Naive thymus-derived CD4-positive, alpha-beta T cell (primary cell): Measurements from ENCODE around the gene DNER. TPM values are rescaled to one million over a fixed set of nuclear protein-coding genes. Genes with fewer than 3 reads are reported as not detected.

ENCODE experiments used
- ATAC-seq: fragments of 150-1000 bp; cut with Tn5 transposase; 2 replicates; pipeline ENCODE4 v1.10.0; 2021; ENCODE audit warnings: mild to moderate bottlenecking, moderate library complexity
- CTCF ChIA-PET: fragments of 350-600 bp; sonication (Branson Sonifier 250); formaldehyde crosslinking; loops from one replicate; lab custom pipeline; 2021; ENCODE audit warnings: antibody characterized with exemption; lab: Charles Lee
- POLR2A ChIA-PET: fragments of 350-600 bp; sonication (Branson Sonifier 250); formaldehyde crosslinking; loops from one replicate; lab custom pipeline; 2021; ENCODE audit warnings: antibody characterized with exemption, inconsistent platforms; lab: Charles Lee
- DNase-seq, 9 donors: peaks; one replicate each; pipeline versions ENCODE4 v3.0.0 to v3.0.0-alpha.2; 2020 to 2022; ENCODE audit warnings: mixed read lengths in 1 of 9
- H3K27ac ChIP-seq: one replicate; pipeline ENCODE4 v1.7.0; 2013; ENCODE audit warnings: mild to moderate bottlenecking, low read depth, low read length, moderate library complexity
- H3K27me3 ChIP-seq, 2 donors: one replicate each; pipeline ENCODE4 v1.7.0; 2013; ENCODE audit warnings: low read length in 2 of 2, mild to moderate bottlenecking in 2 of 2, moderate library complexity in 2 of 2; ENCODE audit not compliant: control insufficient read depth in 2 of 2, insufficient read depth in 2 of 2
- H3K36me3 ChIP-seq, 3 experiments: 1 replicate in 2 of 3; 2 replicates in 1 of 3; pipeline ENCODE4 v1.7.0; 2013; ENCODE audit warnings: low read length in 3 of 3, mild to moderate bottlenecking in 3 of 3, moderate library complexity in 1 of 3; ENCODE audit not compliant: insufficient read depth in 3 of 3, control insufficient read depth in 2 of 3
- H3K4me1 ChIP-seq, 2 donors: one replicate each; pipeline ENCODE4 v1.7.0; 2013; ENCODE audit warnings: low read length in 2 of 2, mild to moderate bottlenecking in 2 of 2, moderate library complexity in 1 of 2; ENCODE audit not compliant: control insufficient read depth in 2 of 2, insufficient read depth in 2 of 2
- H3K4me3 ChIP-seq: 2 replicates; pipeline ENCODE4 v1.7.0; 2013; ENCODE audit warnings: mild to moderate bottlenecking, low read length
- H3K9me3 ChIP-seq, 3 experiments: 1 replicate in 2 of 3; 2 replicates in 1 of 3; pipeline ENCODE4 v1.7.0; 2013; ENCODE audit warnings: low read length in 3 of 3; ENCODE audit not compliant: control insufficient read depth in 2 of 3
- H3K27ac Mint-ChIP-seq, 9 donors: one replicate each; pipeline ENCODE4 v1.8.0; 2020 to 2022; ENCODE audit warnings: mixed read lengths in 9 of 9, mild to moderate bottlenecking in 8 of 9, moderate library complexity in 5 of 9, inconsistent platforms in 2 of 9
- H3K27me3 Mint-ChIP-seq, 5 donors: one replicate each; pipeline ENCODE4 v1.8.0; 2021 to 2022; ENCODE audit warnings: mixed read lengths in 5 of 5, mild to moderate bottlenecking in 1 of 5
- H3K36me3 Mint-ChIP-seq, 5 donors: one replicate each; pipeline ENCODE4 v1.8.0; 2020 to 2022; ENCODE audit warnings: mixed read lengths in 5 of 5, mild to moderate bottlenecking in 3 of 5, inconsistent platforms in 1 of 5
- H3K4me1 Mint-ChIP-seq, 7 donors: one replicate each; pipeline ENCODE4 v1.8.0; 2020 to 2022; ENCODE audit warnings: mixed read lengths in 7 of 7, mild to moderate bottlenecking in 3 of 7, inconsistent platforms in 1 of 7
- H3K4me3 Mint-ChIP-seq, 10 donors: one replicate each; pipeline ENCODE4 v1.8.0; 2020 to 2022; ENCODE audit warnings: mild to moderate bottlenecking in 10 of 10, mixed read lengths in 10 of 10, moderate library complexity in 6 of 10, inconsistent platforms in 2 of 10
- H3K9me3 Mint-ChIP-seq, 11 donors: one replicate each; pipeline ENCODE4 v1.8.0; 2020 to 2022; ENCODE audit warnings: mixed read lengths in 11 of 11, mild to moderate bottlenecking in 4 of 11, inconsistent platforms in 1 of 11, moderate library complexity in 1 of 11
- intact Hi-C, 2 donors: fragments of 100-400 bp; cut with micrococcal nuclease; formaldehyde crosslinking; loops; one replicate each; pipeline ENCODE4 v1.15.1; 2023
- polyA plus RNA-seq, 2 donors: library from polyadenylated mRNA; unstranded; fragments of 300-500 nt; fragmentation: Illumina TruSeq; gene quantifications; one replicate each; pipeline ENCODE4 v1.2.3, GENCODE V29; 2021
- total RNA-seq, 6 experiments: library from RNA in 5 of 6; stranded (reverse) in 5 of 6; gene quantifications; 1 replicate in 5 of 6; 2 replicates in 1 of 6; pipeline ENCODE4 v1.2.3 and lab custom pipeline; 2021 to 2026

Gene DNER
- total and polyA plus RNA-seq, 7 experiments from 2014 or later, result not detected

DNA sequence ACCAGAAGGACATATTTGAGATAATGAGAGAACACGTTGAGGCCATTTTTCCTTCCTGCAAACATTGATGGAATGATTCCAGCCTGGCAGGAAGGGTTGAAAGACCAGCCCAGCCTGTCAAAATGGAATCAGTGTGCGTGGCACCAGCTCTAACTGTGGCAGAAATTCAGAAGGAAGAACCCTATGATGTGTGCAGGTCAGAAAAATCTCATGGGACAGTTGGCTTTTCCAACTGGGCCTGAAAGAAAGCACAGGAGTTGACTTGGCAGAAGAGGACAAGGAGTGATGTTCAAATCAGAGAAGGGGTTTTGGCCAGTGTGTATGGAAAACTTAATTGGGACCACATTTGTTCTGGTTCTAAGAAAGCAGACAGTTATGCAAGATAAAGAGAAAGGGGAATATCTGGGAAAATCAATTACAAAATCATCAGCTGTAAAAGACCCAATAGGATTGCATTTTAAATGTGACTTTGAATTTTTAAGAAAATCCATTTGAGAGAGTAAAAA is 250.5 kb downstream of the DNER start:
- Histone ChIP-seq H3K4me3 (no peak overlapping the region), H3K9me3 (no peaks in the 10 kb centered on the region), H3K36me3 (no peaks in the 10 kb centered on the region), H3K27me3 (no peaks in the 10 kb centered on the region), H3K4me1 (no peaks in the 10 kb centered on the region), H3K27ac (no peak overlapping the region)
- intact Hi-C loops, result no loop called here
- DNase-seq (no peak), ATAC-seq (no peak)
- Mint-ChIP-seq H3K27me3 (peaks cover 0 to 12% (median 6%) of the 10 kb centered on the region in 5 donors), H3K36me3 (no peaks in the 10 kb centered on the region), H3K9me3 (peaks cover 0 to 13% (median 2%) of the 10 kb centered on the region in 11 donors), H3K27ac (no peak overlapping the region), H3K4me3 (no peak overlapping the region), H3K4me1 (no peaks in the 10 kb centered on the region)
- CTCF ChIA-PET, result no interaction called here
- POLR2A ChIA-PET, result no interaction called here

DNA sequence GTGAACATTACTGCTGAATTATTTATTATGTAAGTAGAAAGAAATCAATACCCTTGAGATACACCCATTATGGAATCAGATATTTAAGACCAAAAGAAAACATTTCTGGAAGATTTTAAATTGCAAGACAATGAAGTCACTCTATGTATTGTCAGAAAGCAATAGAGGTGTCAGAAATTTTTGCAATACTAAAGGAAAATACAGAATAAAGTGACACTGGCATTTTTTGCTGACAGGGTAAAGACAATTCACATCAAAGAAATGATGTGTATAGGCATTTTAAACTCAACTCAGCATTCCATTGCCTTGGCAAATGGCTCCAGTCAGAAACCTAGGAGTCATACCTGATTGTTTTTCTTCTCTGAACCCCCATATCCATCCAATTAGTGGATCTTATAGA is 252.2 kb downstream of the DNER start:
- no peak for ATAC-seq

DNA sequence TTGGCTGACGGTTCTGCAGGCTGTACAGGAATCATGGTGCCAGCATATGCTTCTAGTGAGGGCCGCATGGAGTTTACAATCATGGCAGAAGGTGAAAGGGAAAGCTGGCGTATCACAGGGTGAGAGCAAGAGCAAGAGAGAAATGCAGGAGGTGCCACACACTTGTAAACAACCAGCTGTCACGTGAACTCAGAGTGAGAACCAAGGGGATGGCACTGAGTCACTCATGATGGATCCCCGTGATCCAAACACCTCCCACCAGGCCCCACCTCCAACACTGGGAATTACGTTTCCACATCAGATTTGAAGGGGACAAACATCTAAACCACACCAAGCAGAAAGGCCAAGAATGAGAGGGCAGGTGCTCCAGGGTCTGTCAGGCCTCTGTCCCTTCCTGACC is 258.3 kb downstream of the DNER start:
- no peaks in the 10 kb centered on the region for H3K27me3 ChIP-seq
- no peaks in the 10 kb centered on the region for H3K4me1 ChIP-seq
- Mint-ChIP-seq H3K27me3 (peaks cover 0 to 29% (median 25%) of the 10 kb centered on the region in 5 donors), H3K9me3 (peaks cover 0 to 7% (median 0%) of the 10 kb centered on the region in 11 donors), H3K27ac (no peak overlapping the region), H3K4me3 (no peak overlapping the region), H3K4me1 (no peaks in the 10 kb centered on the region), H3K36me3 (no peaks in the 10 kb centered on the region)
- ChIA-PET CTCF (no interaction called here), POLR2A (no interaction called here)
- H3K4me3 ChIP-seq, result no peak overlapping the region
- DNase-seq, result no peak
- no peak overlapping the region for H3K27ac ChIP-seq
- intact Hi-C loops, result no loop called here
- H3K9me3 ChIP-seq, result no peaks in the 10 kb centered on the region
- H3K36me3 ChIP-seq, result no peaks in the 10 kb centered on the region
- ATAC-seq, result no peak

More for the DNA sequence above, 252.2 kb downstream of the DNER start:
- Mint-ChIP-seq H3K4me1 (no peaks in the 10 kb centered on the region), H3K9me3 (peaks cover 0 to 13% (median 2%) of the 10 kb centered on the region in 11 donors), H3K4me3 (no peak overlapping the region), H3K27me3 (peaks cover 0 to 20% (median 10%) of the 10 kb centered on the region in 5 donors), H3K36me3 (no peaks in the 10 kb centered on the region), H3K27ac (no peak overlapping the region)
- no peak overlapping the region for H3K27ac ChIP-seq
- no peaks in the 10 kb centered on the region for H3K27me3 ChIP-seq
- intact Hi-C loops, result no loop called here
- no peak overlapping the region for H3K4me3 ChIP-seq
- POLR2A ChIA-PET, result no interaction called here
- CTCF ChIA-PET, result no interaction called here
- no peaks in the 10 kb centered on the region for H3K36me3 ChIP-seq
- DNase-seq, result no peak
- no peaks in the 10 kb centered on the region for H3K9me3 ChIP-seq
- H3K4me1 ChIP-seq, result no peaks in the 10 kb centered on the region

DNA sequence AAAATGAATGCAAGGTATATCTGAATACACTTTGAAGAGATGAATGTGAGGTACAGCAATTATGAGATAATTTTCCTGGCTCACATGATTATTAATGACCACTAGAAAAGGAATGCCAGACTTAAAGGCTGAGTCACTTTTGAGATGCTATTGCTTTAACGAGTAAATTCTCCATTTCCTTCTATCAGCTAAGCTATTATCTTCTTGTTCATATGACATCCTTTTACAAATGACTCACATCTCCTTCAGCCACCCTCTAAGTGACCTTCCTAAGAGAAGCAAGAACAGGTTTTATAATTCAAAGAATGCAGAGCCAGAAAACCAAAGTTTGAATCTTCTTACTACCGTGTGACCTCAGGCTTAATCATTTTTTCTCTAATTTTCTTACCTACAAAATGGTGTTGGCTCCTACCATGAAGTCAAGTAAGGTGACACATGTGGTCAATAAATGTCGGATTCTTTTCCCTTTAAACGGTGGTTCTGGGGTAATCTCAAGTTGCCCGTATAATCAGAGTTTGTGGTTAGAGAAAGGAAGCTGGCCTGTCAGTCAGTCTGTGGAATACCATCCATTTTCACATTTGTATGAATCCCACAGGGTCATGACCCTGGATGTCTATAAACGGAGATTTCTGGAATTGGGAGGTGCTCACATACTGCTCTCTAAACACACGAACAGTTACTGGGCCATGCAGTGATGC is 259.3 kb downstream of the DNER start:
- Mint-ChIP-seq H3K9me3 (peaks cover 0 to 7% (median 0%) of the 10 kb centered on the region in 11 donors), H3K27me3 (peaks cover 0 to 29% (median 25%) of the 10 kb centered on the region in 5 donors), H3K4me3 (no peak overlapping the region), H3K4me1 (no peaks in the 10 kb centered on the region), H3K36me3 (no peaks in the 10 kb centered on the region), H3K27ac (no peak overlapping the region)
- H3K4me3 ChIP-seq, result no peak overlapping the region
- no peak overlapping the region for H3K27ac ChIP-seq
- no peak for ATAC-seq
- no peaks in the 10 kb centered on the region for H3K27me3 ChIP-seq
- POLR2A ChIA-PET, result interaction anchor here (0.7 kb wide), 1 partner anchor 37 kb away, joined by 3 read pairs; no protein-coding TSS in a partner anchor
- no peaks in the 10 kb centered on the region for H3K9me3 ChIP-seq
- intact Hi-C loops, result no loop called here
- H3K36me3 ChIP-seq, result no peaks in the 10 kb centered on the region
- CTCF ChIA-PET, result no interaction called here
- no peak for DNase-seq
- H3K4me1 ChIP-seq, result no peaks in the 10 kb centered on the region

DNA sequence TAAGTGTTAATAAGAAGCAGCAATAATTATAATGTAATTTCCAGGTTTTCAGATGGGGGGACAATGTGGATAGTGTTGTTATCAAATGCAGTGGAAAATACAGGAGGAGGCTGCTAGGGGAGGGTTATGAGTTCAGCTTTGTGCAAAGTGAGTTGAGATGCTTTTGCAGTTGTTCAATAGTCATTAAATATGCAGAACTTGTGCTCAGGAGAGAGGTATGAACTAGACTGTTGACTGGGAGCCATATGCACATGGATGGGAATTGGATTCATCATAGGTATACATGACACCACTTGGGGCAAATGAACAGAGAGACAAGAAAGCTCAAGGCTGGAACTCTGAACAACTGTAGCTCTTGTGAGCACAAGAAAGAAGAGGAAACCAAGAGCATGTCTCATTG is 261.1 kb downstream of the DNER start:
- no peak for DNase-seq
- H3K4me3 Mint-ChIP-seq, result no peak overlapping the region
- H3K4me3 ChIP-seq, result no peak overlapping the region

DNA sequence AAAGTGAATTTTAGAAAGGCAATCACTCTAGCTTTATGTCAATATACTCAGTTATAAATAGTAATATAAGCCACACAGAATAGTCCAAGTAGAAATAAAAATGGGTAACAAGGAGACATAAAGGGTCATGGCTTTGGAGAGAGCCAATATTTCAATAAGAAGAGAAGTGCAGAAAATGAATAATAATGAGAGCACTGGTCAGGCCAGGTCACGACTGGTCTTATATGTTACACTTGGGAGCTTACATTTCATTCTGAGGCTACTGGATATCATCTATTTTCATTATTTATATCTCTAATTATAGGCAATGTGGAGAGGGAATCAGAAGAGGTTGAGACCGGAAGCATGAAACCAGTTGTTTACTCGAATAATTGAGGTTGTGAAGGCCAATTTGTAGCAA is 262.5 kb downstream of the DNER start:
- no peak overlapping the region for H3K27ac ChIP-seq
- H3K4me3 ChIP-seq, result no peak overlapping the region
- H3K4me1 ChIP-seq, result no peaks in the 10 kb centered on the region
- H3K36me3 Mint-ChIP-seq, result no peaks in the 10 kb centered on the region
- intact Hi-C loops, result no loop called here
- ChIA-PET CTCF (no interaction called here), POLR2A (no interaction called here)
- H3K27me3 Mint-ChIP-seq, result peaks cover 0 to 21% (median 19%) of the 10 kb centered on the region in 5 donors
- DNase-seq (no peak), ATAC-seq (no peak)
- peaks cover 0 to 2% (median 0%) of the 10 kb centered on the region in 7 donors for H3K4me1 Mint-ChIP-seq
- no peaks in the 10 kb centered on the region for H3K27me3 ChIP-seq
- no peaks in the 10 kb centered on the region for H3K36me3 ChIP-seq
- no peaks in the 10 kb centered on the region for H3K9me3 ChIP-seq
- no peak overlapping the region for H3K4me3 Mint-ChIP-seq
- no peak overlapping the region for H3K27ac Mint-ChIP-seq
- H3K9me3 Mint-ChIP-seq, result peaks cover 0 to 7% (median 0%) of the 10 kb centered on the region in 11 donors

More for the DNA sequence above, 261.1 kb downstream of the DNER start:
- no peaks in the 10 kb centered on the region for H3K27me3 ChIP-seq
- ATAC-seq, result no peak
- H3K27ac Mint-ChIP-seq, result no peak overlapping the region
- H3K36me3 Mint-ChIP-seq, result no peaks in the 10 kb centered on the region
- H3K36me3 ChIP-seq, result no peaks in the 10 kb centered on the region
- ChIA-PET CTCF (interaction anchor here (0.6 kb wide), 1 partner anchor 17 kb away, joined by 3 read pairs; no protein-coding TSS in a partner anchor), POLR2A (no interaction called here)
- H3K27me3 Mint-ChIP-seq, result peaks cover 0 to 29% (median 25%) of the 10 kb centered on the region in 5 donors
- no peaks in the 10 kb centered on the region for H3K9me3 ChIP-seq
- intact Hi-C loops, result no loop called here
- H3K27ac ChIP-seq, result no peak overlapping the region
- H3K9me3 Mint-ChIP-seq, result peaks cover 0 to 7% (median 0%) of the 10 kb centered on the region in 11 donors
- H3K4me1 Mint-ChIP-seq, result no peaks in the 10 kb centered on the region
- no peaks in the 10 kb centered on the region for H3K4me1 ChIP-seq

DNA sequence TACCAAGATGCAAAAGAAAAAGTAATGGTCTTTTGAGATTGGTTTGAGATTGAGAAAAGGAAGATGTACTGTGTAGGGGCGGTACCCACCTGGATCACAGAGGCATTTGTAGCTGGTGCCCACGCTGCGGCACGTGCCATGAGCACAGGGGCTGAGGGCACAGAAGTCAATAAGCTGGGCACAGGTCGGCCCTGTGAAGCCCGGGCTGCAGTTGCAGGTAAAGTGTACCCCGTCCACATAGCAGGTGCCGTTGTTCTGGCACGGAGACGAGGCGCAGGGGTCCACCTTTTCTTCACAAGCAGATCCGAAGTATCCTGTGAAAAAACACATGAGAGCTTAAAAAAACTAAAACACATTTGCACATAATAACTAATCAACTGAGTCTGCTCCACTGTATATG is 267.1 kb downstream of the DNER start:
- no peaks in the 10 kb centered on the region for H3K27me3 ChIP-seq
- POLR2A ChIA-PET, result no interaction called here
- no peaks in the 10 kb centered on the region for H3K4me1 ChIP-seq
- Mint-ChIP-seq H3K27ac (no peak overlapping the region), H3K9me3 (peaks cover 0 to 3% (median 0%) of the 10 kb centered on the region in 11 donors), H3K4me1 (peaks cover 0 to 2% (median 0%) of the 10 kb centered on the region in 7 donors), H3K27me3 (peaks cover 0 to 12% (median 0%) of the 10 kb centered on the region in 5 donors), H3K36me3 (no peaks in the 10 kb centered on the region), H3K4me3 (no peak overlapping the region)
- intact Hi-C loops, result no loop called here
- H3K36me3 ChIP-seq, result no peaks in the 10 kb centered on the region
- no peak overlapping the region for H3K4me3 ChIP-seq
- ATAC-seq (no peak), DNase-seq (no peak)
- no peaks in the 10 kb centered on the region for H3K9me3 ChIP-seq
- CTCF ChIA-PET, result no interaction called here
- H3K27ac ChIP-seq, result no peak overlapping the region
